Astrocyte (in vitro differentiated cells and primary cell): ENCODE data around the gene OR6C65. TPM values are rescaled to one million over a fixed set of nuclear protein-coding genes. Genes with fewer than 3 reads are reported as not detected.

Source experiments
- DNase-seq: peaks from one replicate; pipeline ENCODE4 v3.0.0-alpha.2; 2010; ENCODE audit warnings: low read depth
- FAIRE-seq: peaks from 2 replicates; lab custom pipeline; 2011; peaks lifted over from hg19 to GRCh38; lab: Jason Lieb, UNC
- H2AFZ ChIP-seq: 2 replicates; pipeline ENCODE4 v1.6.0; 2012; ENCODE audit warnings: low read depth, low read length, inconsistent platforms
- H3K27ac ChIP-seq: 2 replicates; pipeline ENCODE4 v1.5.1; 2011; ENCODE audit warnings: low read depth, low read length, inconsistent platforms
- H3K27me3 ChIP-seq: 2 replicates; pipeline ENCODE4 v1.6.0; 2011; ENCODE audit warnings: low read length, inconsistent platforms; ENCODE audit not compliant: insufficient read depth
- H3K36me3 ChIP-seq: 2 replicates; pipeline ENCODE4 v1.5.1; 2011; ENCODE audit warnings: low read length, inconsistent platforms; ENCODE audit not compliant: insufficient read depth
- H3K4me1 ChIP-seq: 2 replicates; pipeline ENCODE4 v1.5.1; 2011; ENCODE audit warnings: low read length, inconsistent platforms; ENCODE audit not compliant: insufficient read depth
- H3K4me2 ChIP-seq: 2 replicates; pipeline ENCODE4 v1.6.0; 2012; ENCODE audit warnings: low read length, inconsistent platforms
- H3K4me3 ChIP-seq: 2 replicates; pipeline ENCODE4 v1.5.1; 2011; ENCODE audit warnings: low read depth, mild to moderate bottlenecking, low read length, inconsistent platforms; ENCODE audit not compliant: insufficient read depth
- H3K79me2 ChIP-seq: 2 replicates; pipeline ENCODE4 v1.6.0; 2012; ENCODE audit warnings: mild to moderate bottlenecking, low read length, inconsistent platforms; ENCODE audit not compliant: insufficient read depth
- H3K9ac ChIP-seq: 2 replicates; pipeline ENCODE4 v1.6.0; 2012; ENCODE audit warnings: mild to moderate bottlenecking, low read length, inconsistent platforms
- H3K9me3 ChIP-seq: 2 replicates; pipeline ENCODE4 v1.5.1; 2012; ENCODE audit warnings: low read depth, mild to moderate bottlenecking, low read length, inconsistent platforms; ENCODE audit not compliant: insufficient read depth
- H4K20me1 ChIP-seq: 2 replicates; pipeline ENCODE4 v1.6.0; 2012; ENCODE audit warnings: low read length, inconsistent platforms; ENCODE audit not compliant: insufficient read depth
- H3K27ac Mint-ChIP-seq: one replicate; pipeline ENCODE4 v1.8.0; 2021; ENCODE audit warnings: mild to moderate bottlenecking, mixed read lengths; ENCODE audit not compliant: unreplicated experiment
- H3K27me3 Mint-ChIP-seq: one replicate; pipeline ENCODE4 v1.8.0; 2021; ENCODE audit warnings: low read depth, mixed read lengths; ENCODE audit not compliant: unreplicated experiment
- H3K36me3 Mint-ChIP-seq: one replicate; pipeline ENCODE4 v1.8.0; 2021; ENCODE audit warnings: low read depth, mixed read lengths; ENCODE audit not compliant: unreplicated experiment
- H3K4me1 Mint-ChIP-seq: one replicate; pipeline ENCODE4 v1.8.0; 2021; ENCODE audit warnings: low read depth, mixed read lengths; ENCODE audit not compliant: unreplicated experiment
- H3K4me3 Mint-ChIP-seq: one replicate; pipeline ENCODE4 v1.8.0; 2021; ENCODE audit warnings: mild to moderate bottlenecking, moderate library complexity, mixed read lengths; ENCODE audit not compliant: unreplicated experiment
- H3K9me3 Mint-ChIP-seq: one replicate; pipeline ENCODE4 v1.8.0; 2021; ENCODE audit warnings: mild to moderate bottlenecking, mixed read lengths; ENCODE audit not compliant: unreplicated experiment
- CTCF ChIP-seq: IDR thresholded peaks from 2 replicates; pipeline ENCODE4 v1.5.1; 2011; ENCODE audit warnings: low read depth, mild to moderate bottlenecking, inconsistent platforms, low read length, moderate library complexity; ENCODE audit not compliant: insufficient read depth
- EZH2 ChIP-seq: IDR thresholded peaks from 2 replicates; pipeline ENCODE4 v1.6.1; 2012; ENCODE audit warnings: mild to moderate bottlenecking, low read length, inconsistent platforms; ENCODE audit not compliant: insufficient read depth
- total RNA-seq: library from RNA; stranded (reverse); gene quantifications from 2 replicates; pipeline ENCODE4 v1.2.1, GENCODE V29; 2021

OR6C65 gene
- total RNA-seq, 1 donor from 2014 or later, result not detected

DNA sequence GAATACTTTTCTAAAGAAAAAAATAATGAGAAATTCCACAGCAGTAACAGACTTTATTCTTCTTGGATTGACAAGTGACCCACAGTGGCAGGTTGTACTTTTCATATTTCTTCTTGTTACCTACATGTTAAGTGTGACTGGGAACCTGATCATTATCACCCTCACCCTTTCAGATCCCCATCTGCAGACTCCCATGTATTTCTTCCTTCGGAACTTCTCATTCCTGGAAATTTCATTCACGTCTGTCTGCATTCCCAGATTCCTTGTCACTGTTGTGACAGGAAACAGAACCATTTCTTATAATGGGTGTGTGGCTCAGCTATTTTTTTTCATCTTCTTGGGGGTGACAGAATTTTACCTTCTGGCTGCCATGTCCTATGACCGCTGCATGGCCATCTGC is 35.2 kb upstream of the OR6C65 start:
- H3K36me3 ChIP-seq, result no peaks in the 10 kb centered on the region
- H3K4me2 ChIP-seq, result no peak overlapping the region
- Mint-ChIP-seq H3K27ac (no peak overlapping the region), H3K4me1 (peaks cover 6% of the 10 kb centered on the region), H3K36me3 (no peaks in the 10 kb centered on the region), H3K27me3 (no peaks in the 10 kb centered on the region), H3K9me3 (no peaks in the 10 kb centered on the region), H3K4me3 (no peak overlapping the region)
- H3K27me3 ChIP-seq, result no peaks in the 10 kb centered on the region
- no peak for FAIRE-seq
- no peak overlapping the region for H3K9ac ChIP-seq
- no peaks in the 10 kb centered on the region for H4K20me1 ChIP-seq
- no peak overlapping the region for H2AFZ ChIP-seq
- H3K4me3 ChIP-seq, result no peak overlapping the region
- no peaks in the 10 kb centered on the region for H3K9me3 ChIP-seq
- H3K79me2 ChIP-seq, result no peaks in the 10 kb centered on the region
- DNase-seq, result no peak
- no peak for TF ChIP-seq CTCF
- no peak for TF ChIP-seq EZH2
- no peak overlapping the region for H3K27ac ChIP-seq
- no peaks in the 10 kb centered on the region for H3K4me1 ChIP-seq

GRCh38 chr12:55372521-55372920 is 27.8 kb upstream of the OR6C65 start:
- H3K79me2 ChIP-seq, result no peaks in the 10 kb centered on the region
- H3K36me3 ChIP-seq, result no peaks in the 10 kb centered on the region
- H3K9me3 Mint-ChIP-seq, result no peaks in the 10 kb centered on the region
- no peaks in the 10 kb centered on the region for H3K9me3 ChIP-seq
- H3K4me3 Mint-ChIP-seq, result no peak overlapping the region
- H2AFZ ChIP-seq, result no peak overlapping the region
- H3K27me3 ChIP-seq, result no peaks in the 10 kb centered on the region
- H3K9ac ChIP-seq, result no peak overlapping the region
- no peak overlapping the region for H3K4me3 ChIP-seq
- H3K27me3 Mint-ChIP-seq, result no peaks in the 10 kb centered on the region
- DNase-seq, result no peak
- no peak overlapping the region for H3K4me2 ChIP-seq
- H3K27ac ChIP-seq, result no peak overlapping the region
- H3K27ac Mint-ChIP-seq, result no peak overlapping the region
- no peak for FAIRE-seq
- no peaks in the 10 kb centered on the region for H3K36me3 Mint-ChIP-seq
- H3K4me1 Mint-ChIP-seq, result no peaks in the 10 kb centered on the region
- no peaks in the 10 kb centered on the region for H3K4me1 ChIP-seq
- TF ChIP-seq EZH2 (no peak), CTCF (no peak)
- H4K20me1 ChIP-seq, result no peaks in the 10 kb centered on the region

GRCh38 chr12:55385891-55386290 is 14.4 kb upstream of the OR6C65 start:
- TF ChIP-seq CTCF, result no peak
- no peak overlapping the region for H3K9ac ChIP-seq
- no peak for FAIRE-seq
- no peaks in the 10 kb centered on the region for H3K4me1 ChIP-seq
- Mint-ChIP-seq H3K9me3 (no peaks in the 10 kb centered on the region), H3K4me1 (no peaks in the 10 kb centered on the region), H3K27ac (no peak overlapping the region), H3K4me3 (no peak overlapping the region), H3K36me3 (no peaks in the 10 kb centered on the region), H3K27me3 (no peaks in the 10 kb centered on the region)
- H3K9me3 ChIP-seq, result no peaks in the 10 kb centered on the region
- H3K27me3 ChIP-seq, result no peaks in the 10 kb centered on the region
- no peak overlapping the region for H3K4me2 ChIP-seq
- no peaks in the 10 kb centered on the region for H3K79me2 ChIP-seq
- no peak overlapping the region for H2AFZ ChIP-seq
- DNase-seq, result no peak
- no peak overlapping the region for H3K4me3 ChIP-seq
- no peaks in the 10 kb centered on the region for H3K36me3 ChIP-seq
- no peak overlapping the region for H3K27ac ChIP-seq
- H4K20me1 ChIP-seq, result no peaks in the 10 kb centered on the region
